IPS DF 4.7 (cell line): ENCODE data around the gene NSD1.

Source experiments
- DNase-seq: peaks from one replicate; pipeline ENCODE4 v3.0.0-alpha.2; 2013; ENCODE audit warnings: low spot score; ENCODE audit errors: extremely low read depth

The NSD1 gene

GRCh38 chr5:177307544-177308363 is 174.2 kb downstream of the NSD1 start:
- DNase-seq, result no peak

GRCh38 chr5:177308740-177309139 is 175.2 kb downstream of the NSD1 start:
- DNase-seq, result no peak

- no peak for DNase-seq
Observed at GRCh38 chr5:177309351-177310191, 176.0 kb downstream of the NSD1 start.

GRCh38 chr5:177310332-177310731 is 176.8 kb downstream of the NSD1 start:
- DNase-seq, result no peak

- no peak for DNase-seq
Observed at GRCh38 chr5:177310757-177311391, 177.3 kb downstream of the NSD1 start.

- no peak for DNase-seq
Observed at GRCh38 chr5:177311392-177311722, 177.8 kb downstream of the NSD1 start.

GRCh38 chr5:177311723-177312648 is 178.4 kb downstream of the NSD1 start, which contains the start of gene MXD3:
Gene MXD3 (minus strand): TSS chr5:177311898. CDS start chr5:177311830, 68 bp downstream.
- DNase-seq, result no peak

GRCh38 chr5:177312649-177313181 is 179.1 kb downstream of the NSD1 start:
- no peak for DNase-seq

GRCh38 chr5:177313561-177314259 is 180.1 kb downstream of the NSD1 start:
- DNase-seq, result no peak

- DNase-seq, result no peak
Observed at GRCh38 chr5:177314376-177315342, 181.1 kb downstream of the NSD1 start.

- no peak for DNase-seq
Observed at GRCh38 chr5:177315411-177315810, 181.8 kb downstream of the NSD1 start.

- no peak for DNase-seq
Observed at GRCh38 chr5:177316005-177316404, 182.4 kb downstream of the NSD1 start.

GRCh38 chr5:177317959-177318377 is 184.4 kb downstream of the NSD1 start:
- no peak for DNase-seq

GRCh38 chr5:177319913-177320588 is 186.5 kb downstream of the NSD1 start:
- no peak for DNase-seq

- no peak for DNase-seq
Observed at GRCh38 chr5:177320879-177321278, 187.3 kb downstream of the NSD1 start.

- DNase-seq, result no peak
Observed at GRCh38 chr5:177325868-177326381, 192.4 kb downstream of the NSD1 start.

- DNase-seq, result no peak
Observed at GRCh38 chr5:177327539-177328522, 194.3 kb downstream of the NSD1 start.
